ENCODE measurements around the gene NTN1.

- TF ChIP-seq CTCF (IDR thresholded peaks at IDR 0.05) (no peak), POLR2A (IDR thresholded peaks at IDR 0.05) (no peak)
These were observed 203.2 kb downstream of the NTN1 start for GRCh38 chr17:9224485-9224884.
